ENCODE results near the gene CPHXL2. TPM values are rescaled to one million over a fixed set of nuclear protein-coding genes. Genes with fewer than 3 reads are reported as not detected.

The CPHXL2 gene
- total and polyA plus RNA-seq, 2 donors (not counting 1 experiment from before 2014, with no cell fraction given): not detected

DNA sequence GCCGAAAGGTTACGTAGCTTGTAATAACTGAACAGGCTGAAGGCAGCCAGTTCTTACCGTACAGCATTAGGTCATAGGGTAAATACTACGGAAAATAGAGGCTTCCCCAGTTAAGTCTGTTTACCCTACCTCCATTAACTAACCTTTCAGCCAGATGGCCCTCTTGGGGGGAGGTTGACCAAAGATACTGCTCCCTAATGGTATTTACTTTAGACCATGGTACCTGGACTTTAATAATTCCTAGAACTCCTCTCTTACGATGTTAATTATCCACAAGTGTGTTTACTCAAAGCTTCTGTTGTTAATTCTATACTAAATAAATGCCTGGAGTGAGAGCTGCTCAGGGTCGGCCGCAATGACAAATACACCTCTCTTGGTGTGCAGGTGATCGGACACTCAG lies 44.0 kb downstream of the CPHXL2 start:
- Histone ChIP-seq H3K36me3 (ENCODE audit: control insufficient read depth, insufficient read depth, low read length) (peaks cover 19% of the 10 kb centered on the region), H3K9ac (ENCODE audit: insufficient read depth, low read length) (no peak overlapping the region), H3K4me2 (ENCODE audit: extremely low read depth, insufficient read depth, low read length) (no peak overlapping the region), H3K4me1 (ENCODE audit: control insufficient read depth, extremely low read depth, insufficient read depth, low read length) (no peaks in the 10 kb centered on the region), H2AFZ (ENCODE audit: low read length) (no peak overlapping the region), H3K27me3 (ENCODE audit: control insufficient read depth, insufficient read depth, low read length) (no peaks in the 10 kb centered on the region), H3K27ac (ENCODE audit: insufficient read depth, low read length) (no peak overlapping the region), H3K79me2 (ENCODE audit: control insufficient read depth, insufficient read depth, low read length) (no peaks in the 10 kb centered on the region), H4K20me1 (ENCODE audit: control insufficient read depth, extremely low read depth, insufficient read depth, low read length) (no peaks in the 10 kb centered on the region), H3K4me3 (replicated peaks in 1 of 4; ENCODE audit: control extremely low read depth in 1 of 4, insufficient read depth in 1 of 4, low read depth in 3 of 4, low read length in 4 of 4) (no peak overlapping the region), H3K9me3 (ENCODE audit: control insufficient read depth, insufficient read depth, low read depth, low read length) (no peaks in the 10 kb centered on the region)
- TF ChIP-seq EZH2 (IDR thresholded peaks at IDR 0.05; ENCODE audit: low read length, missing control alignments): no peak
- TF ChIP-seq, protein P1, sequence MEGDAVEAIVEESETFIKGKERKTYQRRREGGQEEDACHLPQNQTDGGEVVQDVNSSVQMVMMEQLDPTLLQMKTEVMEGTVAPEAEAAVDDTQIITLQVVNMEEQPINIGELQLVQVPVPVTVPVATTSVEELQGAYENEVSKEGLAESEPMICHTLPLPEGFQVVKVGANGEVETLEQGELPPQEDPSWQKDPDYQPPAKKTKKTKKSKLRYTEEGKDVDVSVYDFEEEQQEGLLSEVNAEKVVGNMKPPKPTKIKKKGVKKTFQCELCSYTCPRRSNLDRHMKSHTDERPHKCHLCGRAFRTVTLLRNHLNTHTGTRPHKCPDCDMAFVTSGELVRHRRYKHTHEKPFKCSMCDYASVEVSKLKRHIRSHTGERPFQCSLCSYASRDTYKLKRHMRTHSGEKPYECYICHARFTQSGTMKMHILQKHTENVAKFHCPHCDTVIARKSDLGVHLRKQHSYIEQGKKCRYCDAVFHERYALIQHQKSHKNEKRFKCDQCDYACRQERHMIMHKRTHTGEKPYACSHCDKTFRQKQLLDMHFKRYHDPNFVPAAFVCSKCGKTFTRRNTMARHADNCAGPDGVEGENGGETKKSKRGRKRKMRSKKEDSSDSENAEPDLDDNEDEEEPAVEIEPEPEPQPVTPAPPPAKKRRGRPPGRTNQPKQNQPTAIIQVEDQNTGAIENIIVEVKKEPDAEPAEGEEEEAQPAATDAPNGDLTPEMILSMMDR (conservative IDR thresholded peaks at IDR 0.05 in 1 of 2, IDR thresholded peaks at IDR 0.05 in 1 of 2; ENCODE audit: low read depth in 1 of 2, low read length in 2 of 2): no peak
- DNase-seq (ENCODE audit: low read depth in 2 of 2): no peak

DNA sequence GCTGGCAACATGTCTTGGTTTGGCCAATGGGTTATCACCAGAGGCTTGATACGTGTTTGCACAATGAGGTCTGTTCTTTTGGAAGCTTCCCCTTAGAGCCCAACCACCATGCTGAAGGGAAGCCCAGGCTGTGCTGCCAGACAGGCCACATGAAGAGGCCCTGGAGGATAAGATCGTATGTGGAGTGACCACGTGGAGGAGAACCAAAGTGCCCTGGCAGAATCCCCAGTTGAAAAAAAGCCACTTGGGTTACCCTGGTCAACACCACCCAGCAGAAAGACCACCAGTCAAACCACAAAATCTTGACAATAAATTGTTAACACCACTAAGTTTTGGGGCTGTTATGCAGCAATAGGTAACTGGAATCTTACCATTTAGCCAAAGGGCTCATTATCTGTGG lies 46.8 kb downstream of the CPHXL2 start:
- H3K79me2 ChIP-seq (ENCODE audit: control insufficient read depth, insufficient read depth, low read length): no peaks in the 10 kb centered on the region
- no peak overlapping the region for H3K4me2 ChIP-seq (ENCODE audit: extremely low read depth, insufficient read depth, low read length)
- no peaks in the 10 kb centered on the region for H4K20me1 ChIP-seq (ENCODE audit: control insufficient read depth, extremely low read depth, insufficient read depth, low read length)
- H3K9ac ChIP-seq (ENCODE audit: insufficient read depth, low read length): no peak overlapping the region
- no peaks in the 10 kb centered on the region for H3K4me1 ChIP-seq (ENCODE audit: control insufficient read depth, extremely low read depth, insufficient read depth, low read length)
- H3K27me3 ChIP-seq (ENCODE audit: control insufficient read depth, insufficient read depth, low read length): no peaks in the 10 kb centered on the region
- TF ChIP-seq, protein P1 (conservative IDR thresholded peaks at IDR 0.05 in 1 of 2, IDR thresholded peaks at IDR 0.05 in 1 of 2; ENCODE audit: low read depth in 1 of 2, low read length in 2 of 2): no peak
- TF ChIP-seq EZH2 (IDR thresholded peaks at IDR 0.05; ENCODE audit: low read length, missing control alignments): no peak
- H3K9me3 ChIP-seq (ENCODE audit: control insufficient read depth, insufficient read depth, low read depth, low read length): no peaks in the 10 kb centered on the region
- no peak overlapping the region for H3K4me3 ChIP-seq (replicated peaks in 1 of 4; ENCODE audit: control extremely low read depth in 1 of 4, insufficient read depth in 1 of 4, low read depth in 3 of 4, low read length in 4 of 4)
- H3K36me3 ChIP-seq (ENCODE audit: control insufficient read depth, insufficient read depth, low read length): peaks cover 18% of the 10 kb centered on the region
- H2AFZ ChIP-seq (ENCODE audit: low read length): no peak overlapping the region
- no peak for DNase-seq (ENCODE audit: low read depth in 2 of 2)
- H3K27ac ChIP-seq (ENCODE audit: insufficient read depth, low read length): no peak overlapping the region

DNA sequence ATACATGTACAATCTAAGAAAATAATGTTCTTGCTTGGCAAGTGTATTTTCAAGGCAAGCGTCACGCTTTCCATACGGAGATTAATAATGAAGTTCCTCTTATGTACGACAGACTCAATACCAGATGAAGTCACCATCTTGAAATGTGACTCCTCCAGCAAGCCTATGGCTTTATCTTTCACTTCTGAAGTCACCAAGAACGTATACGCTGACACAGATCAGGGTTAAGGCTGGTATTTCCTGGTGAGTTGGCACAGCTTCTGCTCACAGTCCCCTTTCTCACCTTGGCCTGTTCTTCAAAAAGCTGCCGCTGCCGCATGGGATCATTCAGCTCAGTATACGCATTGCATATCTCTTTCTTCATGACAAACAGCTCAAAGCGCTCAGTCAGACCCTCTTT lies 47.7 kb downstream of the CPHXL2 start:
- H3K4me2 ChIP-seq (ENCODE audit: extremely low read depth, insufficient read depth, low read length): no peak overlapping the region
- H2AFZ ChIP-seq (ENCODE audit: low read length): no peak overlapping the region
- no peaks in the 10 kb centered on the region for H4K20me1 ChIP-seq (ENCODE audit: control insufficient read depth, extremely low read depth, insufficient read depth, low read length)
- no peak overlapping the region for H3K4me3 ChIP-seq (replicated peaks in 1 of 4; ENCODE audit: control extremely low read depth in 1 of 4, insufficient read depth in 1 of 4, low read depth in 3 of 4, low read length in 4 of 4)
- H3K27ac ChIP-seq (ENCODE audit: insufficient read depth, low read length): no peak overlapping the region
- H3K9me3 ChIP-seq (ENCODE audit: control insufficient read depth, insufficient read depth, low read depth, low read length): no peaks in the 10 kb centered on the region
- H3K9ac ChIP-seq (ENCODE audit: insufficient read depth, low read length): no peak overlapping the region
- no peaks in the 10 kb centered on the region for H3K27me3 ChIP-seq (ENCODE audit: control insufficient read depth, insufficient read depth, low read length)
- TF ChIP-seq EZH2 (IDR thresholded peaks at IDR 0.05; ENCODE audit: low read length, missing control alignments): no peak
- H3K36me3 ChIP-seq (ENCODE audit: control insufficient read depth, insufficient read depth, low read length): peaks cover 17% of the 10 kb centered on the region
- DNase-seq (ENCODE audit: low read depth in 2 of 2): no peak
- no peaks in the 10 kb centered on the region for H3K79me2 ChIP-seq (ENCODE audit: control insufficient read depth, insufficient read depth, low read length)
- no peaks in the 10 kb centered on the region for H3K4me1 ChIP-seq (ENCODE audit: control insufficient read depth, extremely low read depth, insufficient read depth, low read length)
